Caki2 (cell line): ENCODE measurements around the gene NOXA1. TPM values are rescaled to one million over a fixed set of nuclear protein-coding genes. Genes with fewer than 3 reads are reported as not detected.

Source experiments
- DNase-seq: peaks from one replicate; pipeline ENCODE4 v3.0.0-alpha.2; 2015; ENCODE audit warnings: low read depth
- in situ Hi-C: cut with HindIII; loops from 2 replicates; pipeline ENCODE4 v1.10.0; 2016; ENCODE audit warnings: low sequenced_read_pairs, low pct_unique_long_range_greater_than_20kb, mixed read lengths
- total RNA-seq: library from RNA; depleted of rRNA; stranded (reverse); fragments of >200 nt; shearing (Covaris generic); gene quantifications from 2 replicates; pipeline ENCODE4 v1.2.3, GENCODE V29; 2014; ENCODE audit warnings: low replicate concordance

The NOXA1 gene
- total RNA-seq, 1 experiment from 2014 or later = 5.1 TPM

DNA sequence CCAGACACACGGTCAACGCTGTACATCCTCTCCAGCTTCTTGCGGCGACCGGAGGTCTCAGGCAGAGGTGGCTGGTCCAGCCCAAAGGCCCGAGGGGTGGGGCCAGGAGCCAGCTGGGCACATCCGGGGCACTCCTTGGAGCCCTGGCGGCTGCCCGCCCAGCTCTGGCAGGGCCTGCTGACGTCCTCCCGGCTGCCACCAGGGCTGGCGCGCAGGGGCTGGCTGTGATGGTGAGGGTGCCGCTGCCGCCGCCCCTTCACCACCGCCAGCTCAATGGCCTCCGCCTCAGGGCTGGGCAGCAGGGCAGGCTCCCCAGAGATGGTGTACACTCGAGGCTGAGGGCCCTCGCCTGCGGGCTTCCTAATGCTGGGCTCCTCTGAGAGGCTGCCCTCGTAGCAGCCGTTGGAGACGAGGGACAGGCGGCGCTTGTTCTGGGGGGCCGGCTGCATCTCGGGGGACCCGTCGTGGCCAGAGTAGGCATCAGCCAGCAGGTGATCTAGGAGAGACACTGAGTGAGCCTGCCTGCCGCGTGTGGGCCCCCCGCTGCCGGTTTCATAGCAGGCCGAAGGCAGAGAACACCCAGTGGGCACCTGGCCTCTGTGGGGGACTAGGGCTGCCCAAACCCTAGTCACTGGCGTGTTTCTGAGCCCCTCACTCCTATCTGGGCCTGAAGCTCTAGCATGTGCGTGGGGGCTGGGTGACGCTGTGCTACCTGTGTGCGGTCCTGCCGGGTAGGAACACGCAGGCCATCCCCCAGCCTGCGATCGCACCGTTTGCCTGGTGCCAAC lies 34.4 kb downstream of the NOXA1 start:
- no peak for DNase-seq
- in situ Hi-C loops = no loop called here

DNA sequence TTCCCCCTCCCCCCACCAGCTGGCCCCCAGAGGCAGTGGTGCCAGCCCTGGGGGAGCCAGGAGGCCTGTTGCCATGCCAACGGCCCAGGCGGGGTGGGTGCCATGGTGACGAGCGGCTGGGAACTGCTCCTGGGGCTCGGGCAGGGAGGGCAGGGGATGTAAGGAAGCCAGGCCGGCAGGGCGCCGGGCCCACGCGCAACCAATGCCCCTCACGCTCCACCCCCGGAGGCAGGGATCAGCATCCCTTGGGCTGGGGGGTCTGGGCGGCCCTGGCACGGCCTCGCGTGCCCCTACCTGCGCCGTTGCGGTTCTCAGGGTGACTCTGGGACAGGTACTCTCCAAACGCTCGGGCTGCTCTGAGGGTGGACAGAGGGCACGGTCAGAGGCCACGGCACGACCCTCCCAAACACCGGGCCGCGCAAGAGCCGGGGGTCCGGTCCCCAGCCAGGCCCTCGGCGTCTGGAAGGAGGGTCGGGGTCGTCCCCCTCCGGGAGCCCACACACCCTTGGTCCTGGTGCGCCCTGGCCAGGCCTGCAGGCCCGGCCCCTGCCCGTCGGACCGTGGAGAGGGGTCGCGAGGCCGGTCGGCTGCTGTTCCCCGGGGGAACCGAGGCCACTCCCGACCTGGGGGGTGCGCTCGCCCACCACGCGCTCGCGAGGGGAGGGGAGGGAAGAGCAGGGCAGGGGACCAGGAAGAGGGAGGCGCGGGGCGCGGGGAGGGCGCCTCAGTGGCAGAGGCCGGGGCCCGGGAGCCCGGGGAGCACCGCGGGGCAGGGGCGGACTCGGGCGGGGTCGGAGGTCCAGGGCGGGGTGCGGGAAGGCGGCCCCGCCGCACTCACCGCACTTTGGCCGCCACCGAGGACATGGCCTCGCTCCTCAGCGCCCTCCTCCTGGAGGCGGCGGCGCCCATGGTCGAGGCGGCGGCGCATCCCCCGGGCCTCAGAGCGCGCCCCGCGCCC lies 35.3 kb downstream of the NOXA1 start:
- in situ Hi-C loops = no loop called here
- no peak for DNase-seq

DNA sequence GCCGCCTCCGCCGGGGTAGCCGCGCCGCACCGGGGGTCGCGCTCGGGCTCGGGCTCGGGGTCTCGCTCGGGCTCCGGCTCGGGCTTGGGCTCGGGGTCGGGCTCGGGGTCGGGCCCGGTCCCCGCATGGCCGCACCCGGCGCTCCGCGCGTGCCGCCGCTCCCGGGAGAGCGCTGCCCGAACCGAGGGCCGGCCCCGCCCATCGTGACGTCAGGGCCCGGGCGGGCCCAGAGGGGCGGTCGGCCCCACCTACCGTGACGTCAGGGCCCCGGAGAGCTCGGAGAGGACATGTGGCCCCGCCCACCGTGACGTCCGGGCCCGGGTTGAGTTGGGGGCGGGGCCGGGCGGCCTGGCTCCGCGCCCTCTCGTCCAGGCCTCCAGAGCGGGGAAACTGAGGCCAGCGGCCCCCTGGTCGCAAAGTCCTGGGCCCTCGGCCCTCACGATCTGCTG lies 36.0 kb downstream of the NOXA1 start, which contains the start of gene NSMF:
TSS of gene NSMF (minus strand) at position 183 of the 449 bp plus-strand sequence. CDS start 232 bp downstream, outside the sequence.
- in situ Hi-C loops = no loop called here
- DNase-seq = peak; percentile 76

DNA sequence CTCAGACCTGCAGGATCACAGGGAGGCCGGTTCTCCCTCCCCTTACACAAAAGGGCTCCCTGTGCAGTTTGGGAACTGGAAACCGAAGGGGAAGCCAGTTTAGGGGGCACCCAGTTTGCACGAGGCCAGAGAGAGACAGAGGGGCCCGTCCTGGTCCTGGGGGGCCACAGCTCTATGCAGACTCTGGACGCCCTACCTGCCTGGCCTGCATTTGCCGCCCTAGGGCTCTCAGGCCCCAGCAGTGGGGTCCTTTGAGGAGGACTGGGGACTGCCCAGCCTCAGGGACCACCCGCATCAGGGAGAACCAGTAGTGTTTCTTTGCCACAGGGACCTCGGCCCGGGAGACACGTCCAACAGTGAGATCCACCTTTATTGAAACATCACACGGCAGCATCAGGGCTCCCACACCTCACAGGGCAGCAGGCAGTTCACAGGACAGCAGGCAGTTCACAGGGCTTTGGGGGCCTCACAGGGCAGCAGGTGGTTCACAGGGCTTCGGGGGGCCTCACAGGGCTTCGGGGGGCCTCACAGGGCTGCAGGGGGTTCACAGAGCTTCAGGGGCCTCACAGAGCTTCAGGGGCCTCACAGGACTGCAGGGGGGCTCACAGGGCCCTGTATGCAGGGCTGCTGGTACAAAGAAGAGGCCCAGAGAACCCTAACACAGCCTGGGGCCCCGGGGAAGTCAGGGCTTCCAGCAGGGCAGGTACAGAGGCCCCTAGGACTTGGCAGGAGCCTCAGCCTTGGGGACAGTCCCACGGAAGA lies 36.6 kb downstream of the NOXA1 start:
- in situ Hi-C loops = no loop called here
- DNase-seq = no peak

DNA sequence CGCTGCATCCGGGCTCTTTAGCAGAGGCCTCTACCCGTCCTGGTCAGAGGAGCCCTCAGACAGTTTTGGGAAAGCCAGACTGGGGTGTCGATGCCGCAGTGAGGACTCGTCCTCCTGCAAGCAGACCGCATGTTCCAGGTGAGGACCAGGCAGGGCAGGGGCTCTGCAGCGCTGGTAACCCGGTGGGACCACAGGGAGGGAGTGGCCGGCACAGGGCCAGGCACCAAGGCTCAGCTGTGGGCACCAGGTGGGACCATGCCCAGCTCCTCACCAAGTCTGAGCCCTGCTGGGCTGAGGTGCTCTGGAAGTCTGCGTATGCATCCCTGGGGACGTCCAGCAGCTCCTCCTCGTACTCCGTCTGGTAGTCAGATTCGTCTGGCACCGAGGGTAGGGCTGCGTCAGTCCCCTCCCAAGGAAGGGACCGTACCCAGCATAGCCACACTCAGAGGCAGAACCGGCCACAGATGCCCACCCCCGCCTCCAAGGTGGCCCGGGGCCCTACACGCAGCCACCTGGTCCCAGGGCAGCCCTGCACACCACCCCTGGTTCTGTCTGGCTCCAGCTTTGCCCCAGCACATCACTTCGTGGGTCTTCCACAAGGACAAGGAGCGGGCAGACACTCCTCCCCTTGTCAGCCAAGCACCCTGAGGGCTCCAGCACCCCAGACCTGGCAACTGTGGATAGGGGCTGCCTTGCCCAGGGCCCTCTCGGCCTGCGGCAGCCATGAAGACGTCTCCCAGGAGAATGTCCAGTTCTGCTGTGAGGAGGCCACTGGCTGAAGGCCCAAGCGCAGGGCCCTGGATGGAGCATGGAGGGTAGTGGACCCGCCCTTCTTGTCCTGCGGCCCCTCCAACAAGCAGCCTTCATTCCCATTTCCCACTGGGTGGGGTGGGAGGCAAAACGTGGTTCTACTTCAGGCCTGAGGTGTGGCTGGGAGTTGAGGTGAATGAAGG lies 37.4 kb downstream of the NOXA1 start:
- in situ Hi-C loops = no loop called here
- no peak for DNase-seq

DNA sequence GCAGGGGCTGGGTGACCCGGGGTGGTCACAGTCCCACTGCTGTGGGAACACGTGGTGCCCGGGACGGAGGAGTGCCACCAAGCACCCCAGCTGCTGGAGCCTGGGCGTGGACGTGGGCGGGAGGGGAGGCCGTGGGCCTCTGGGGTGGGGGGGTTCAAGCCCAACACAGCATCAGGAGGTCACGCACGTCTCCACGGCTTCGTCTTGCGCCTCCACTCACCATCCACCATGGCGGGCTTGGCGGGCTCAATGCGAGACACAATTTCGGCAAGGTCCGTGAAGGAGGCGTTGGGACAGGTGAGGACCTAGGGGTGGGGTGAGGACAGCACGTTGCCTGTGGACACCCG lies 38.1 kb downstream of the NOXA1 start:
- in situ Hi-C loops = no loop called here
- DNase-seq = no peak

DNA sequence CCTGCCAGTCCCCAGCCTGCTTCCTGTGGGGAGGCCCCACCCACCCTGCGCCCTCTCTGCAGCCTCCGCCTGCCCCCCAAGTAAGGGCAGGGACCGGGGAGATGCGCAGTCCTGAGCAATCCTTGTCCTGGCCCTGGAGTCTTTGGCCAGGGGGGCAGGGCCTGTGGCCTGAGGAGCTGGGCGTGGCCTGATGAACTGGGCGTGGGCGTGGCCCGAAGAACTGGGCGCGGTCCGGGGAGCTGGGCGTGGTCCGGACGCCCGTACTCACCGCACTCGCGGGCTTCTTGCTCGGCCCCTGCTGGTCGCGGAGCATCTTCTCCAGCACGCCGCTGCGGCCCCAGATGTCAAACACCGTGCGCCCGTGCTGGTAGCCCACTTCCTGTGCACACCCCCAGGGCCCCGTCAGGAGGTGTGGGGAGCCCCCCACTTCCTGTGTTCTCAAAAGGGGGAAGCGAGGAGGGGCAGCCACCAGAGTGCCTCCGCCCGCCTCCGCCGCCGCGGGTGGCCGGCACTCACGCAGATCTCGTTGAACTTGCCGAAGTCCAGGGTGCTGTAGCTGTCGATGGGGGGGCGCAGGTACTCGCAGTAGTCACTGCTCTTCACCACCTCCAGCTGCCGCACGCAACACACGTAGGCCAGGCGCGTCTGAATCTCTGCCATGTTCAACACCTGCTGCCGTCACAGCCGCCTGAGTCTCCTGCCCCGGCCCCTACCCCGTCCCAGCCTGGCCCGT lies 38.6 kb downstream of the NOXA1 start:
- no peak for DNase-seq
- in situ Hi-C loops = no loop called here

DNA sequence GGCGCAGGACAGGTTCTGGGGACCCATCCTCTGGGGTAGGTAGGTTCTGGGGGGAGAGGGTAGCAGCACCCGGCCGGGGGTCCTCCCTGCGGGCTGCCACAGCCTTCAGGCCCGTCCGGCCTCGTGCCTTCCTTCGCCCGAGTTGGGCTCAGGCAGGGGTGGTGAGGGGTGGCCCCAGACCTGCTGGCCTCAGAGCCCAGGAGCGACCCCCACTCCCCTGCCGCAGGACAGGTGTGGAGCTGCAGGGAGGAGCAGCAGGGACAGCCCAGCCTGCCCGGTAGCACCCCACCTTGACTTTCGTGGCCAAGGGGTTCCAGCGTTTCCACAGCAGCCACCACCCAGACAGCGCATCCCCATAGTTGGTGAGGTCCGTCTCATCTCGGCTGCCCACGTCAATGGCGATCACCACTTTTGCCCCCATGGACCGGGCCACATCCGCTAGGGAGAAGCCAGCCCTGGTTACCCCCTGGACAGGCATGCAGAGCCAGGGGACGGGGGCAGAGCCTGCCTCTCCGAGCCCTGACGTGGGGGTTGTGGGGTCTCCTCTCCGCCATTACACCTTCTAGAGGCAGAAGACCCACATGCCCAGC lies 39.3 kb downstream of the NOXA1 start:
- in situ Hi-C loops = no loop called here

DNA sequence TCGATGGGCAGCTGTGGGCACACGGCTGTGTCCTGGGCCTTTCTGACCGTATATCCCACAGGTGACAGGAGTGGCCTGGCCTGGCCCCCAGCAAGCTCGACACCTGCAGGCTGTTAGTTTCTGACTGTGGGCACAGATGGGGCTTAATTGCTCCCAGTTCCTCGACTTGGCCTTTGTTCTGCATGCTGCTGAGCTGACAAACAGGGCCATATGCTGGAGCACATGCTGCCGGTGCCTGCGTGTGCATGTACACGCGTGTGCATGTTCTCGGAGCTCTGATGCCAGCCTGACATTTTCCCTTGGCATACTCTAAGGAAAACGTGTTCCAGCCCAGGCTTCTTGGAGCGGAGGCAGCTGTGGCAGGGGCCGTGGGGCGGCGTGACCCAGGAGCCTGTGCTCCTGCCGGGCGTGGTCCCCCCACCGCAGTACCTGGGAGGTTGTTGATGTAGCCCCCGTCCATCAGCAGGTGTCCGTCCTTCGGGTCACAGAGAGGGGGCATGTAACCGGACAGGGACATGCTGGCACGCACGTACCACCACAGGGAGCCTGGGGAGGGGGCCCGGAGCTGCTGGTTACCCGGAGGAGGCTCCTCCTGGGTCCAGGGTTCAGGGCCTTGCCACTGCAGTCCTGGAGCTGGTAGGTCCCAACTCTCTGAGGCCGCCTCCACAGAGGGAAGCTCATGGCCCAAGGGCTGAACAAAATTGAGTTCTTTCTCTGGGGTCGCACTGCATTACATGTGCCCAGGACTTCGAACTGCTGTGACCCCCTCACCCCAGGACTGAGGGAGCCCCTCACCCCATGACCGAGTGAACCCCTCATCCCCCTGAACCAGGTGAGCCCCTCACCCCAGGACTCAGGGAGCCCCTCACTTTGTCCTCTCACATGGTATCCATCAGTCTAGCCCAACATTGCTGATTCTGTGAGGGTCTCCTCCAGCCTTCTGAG lies 40.1 kb downstream of the NOXA1 start:
- DNase-seq = no peak
- in situ Hi-C loops = no loop called here

More for the DNA sequence above, 39.3 kb downstream of the NOXA1 start:
- no peak for DNase-seq

DNA sequence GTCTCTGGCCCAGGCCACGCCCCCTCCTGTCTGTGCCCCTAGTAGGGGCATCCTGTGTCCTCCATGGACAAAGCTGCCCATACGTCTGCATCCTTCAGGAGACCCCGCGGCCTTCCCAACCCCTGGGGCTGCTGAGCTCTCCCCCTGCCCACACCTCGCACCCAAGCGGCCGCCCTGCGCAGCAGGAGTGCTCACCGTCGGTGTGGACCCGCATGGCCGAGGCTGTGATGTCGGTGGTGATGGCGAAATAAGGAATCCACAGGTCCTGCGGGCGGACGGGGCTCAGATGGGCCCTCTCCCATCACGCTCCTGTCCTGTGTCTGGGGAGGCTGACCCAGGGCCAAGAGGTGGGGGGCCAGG lies 40.7 kb downstream of the NOXA1 start:
- in situ Hi-C loops = no loop called here
- no peak for DNase-seq

DNA sequence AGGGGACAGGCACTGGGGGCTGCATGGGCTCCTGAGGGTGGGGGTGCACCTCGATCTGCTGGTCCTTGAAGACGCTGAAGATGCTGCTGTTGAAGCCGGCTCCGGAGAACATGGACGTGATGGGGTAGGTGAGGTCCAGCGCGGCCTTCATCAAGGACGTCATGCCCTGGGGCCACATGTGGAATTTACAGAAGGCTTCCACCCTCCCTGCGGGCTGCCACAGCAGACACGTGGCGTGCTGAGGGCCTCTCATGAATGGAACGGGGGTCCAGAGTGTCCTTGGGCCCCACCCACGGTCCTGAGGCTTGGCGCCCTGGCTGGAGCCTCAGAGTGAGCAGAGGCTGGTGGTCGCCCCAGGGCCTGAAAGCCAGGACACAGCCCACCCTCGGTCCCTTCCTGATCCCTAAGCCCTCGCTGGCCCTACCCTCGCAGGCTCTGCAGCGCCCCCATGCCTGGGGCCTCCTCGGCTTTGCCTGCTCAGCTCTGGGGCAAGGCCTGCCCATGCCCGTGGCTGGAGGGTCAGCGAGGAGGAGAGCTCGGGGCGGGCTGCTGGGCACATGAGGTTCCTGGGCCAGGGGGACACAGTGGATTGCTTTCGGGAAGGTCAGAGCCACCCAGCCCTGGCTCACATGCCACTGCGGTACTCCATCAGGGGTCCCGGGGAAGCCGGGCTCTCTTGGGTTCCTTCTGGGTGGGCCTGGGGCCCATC lies 41.3 kb downstream of the NOXA1 start:
- in situ Hi-C loops = no loop called here
- DNase-seq = no peak

DNA sequence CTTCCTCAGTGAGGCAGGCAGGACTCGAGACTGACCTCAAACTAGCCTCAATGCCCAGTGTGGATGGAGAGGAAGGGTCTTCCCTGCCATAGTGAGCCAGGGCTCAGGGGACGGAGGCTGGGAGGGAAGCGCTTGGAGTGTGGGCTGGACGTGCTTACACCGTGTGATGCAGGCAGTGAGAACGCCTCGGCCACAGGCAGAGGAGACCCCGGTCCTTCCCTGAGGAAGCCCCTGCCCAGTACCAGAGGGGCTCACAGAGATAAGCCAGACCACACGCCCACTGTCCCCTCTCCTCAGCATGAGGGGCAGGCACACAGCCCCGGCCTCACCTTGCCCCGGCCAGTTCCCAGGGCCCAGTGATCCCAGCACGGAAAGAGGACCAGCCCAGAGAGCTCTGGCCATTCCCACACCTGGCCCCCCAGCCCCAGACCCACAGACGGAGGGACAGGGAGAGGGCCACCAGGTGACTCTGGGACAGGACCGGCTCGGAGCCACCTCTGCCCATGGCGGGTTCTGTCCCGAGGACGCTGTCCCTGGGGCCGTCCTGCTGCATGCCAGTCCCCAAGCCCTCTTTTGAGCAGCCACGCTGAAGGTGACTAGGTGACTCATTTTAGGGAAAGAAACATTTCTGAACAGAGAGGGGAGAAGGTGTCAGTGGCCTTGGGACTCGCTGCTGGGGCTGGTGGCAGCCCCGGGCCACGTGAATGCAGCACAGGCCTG lies 42.0 kb downstream of the NOXA1 start:
- in situ Hi-C loops = no loop called here
- no peak for DNase-seq

DNA sequence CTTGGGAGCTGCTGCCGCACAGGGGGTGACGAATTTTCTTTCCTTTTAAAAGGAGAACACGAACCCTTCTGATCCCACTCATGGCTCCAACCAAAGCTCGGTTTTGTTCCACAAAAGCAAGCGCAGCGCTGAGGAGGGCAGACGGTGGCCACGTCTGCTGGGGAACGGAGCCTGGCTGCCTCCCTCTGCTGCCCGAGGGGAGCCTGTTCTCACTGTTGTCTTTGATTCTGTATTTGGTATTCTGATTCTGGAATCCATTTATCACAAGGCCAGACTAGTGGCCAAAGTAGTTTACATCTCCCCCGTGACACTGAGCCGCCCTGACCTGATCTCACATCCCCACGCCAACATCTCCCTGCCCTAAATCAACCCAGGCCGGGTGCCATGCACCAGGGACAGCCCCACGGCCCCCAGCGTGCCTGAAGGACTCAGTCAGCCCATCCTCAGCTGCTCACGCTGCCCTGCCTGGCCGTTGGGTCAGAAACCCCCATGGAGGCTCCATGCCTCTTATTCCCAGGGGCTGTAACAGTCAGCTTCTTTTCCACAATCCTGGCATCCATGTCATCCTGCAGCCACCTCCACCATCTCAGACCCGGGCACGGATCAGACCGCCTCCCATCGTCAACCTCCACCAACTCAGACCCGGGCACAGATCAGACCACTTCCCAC lies 42.7 kb downstream of the NOXA1 start:
- in situ Hi-C loops = no loop called here
- DNase-seq = no peak
